Loucy (cell line): ENCODE data around the gene SELENOO.

Experiments
- EZH2phosphoT487 ChIP-seq: fragments of 200-600 bp; IDR thresholded peaks from 2 replicates; pipeline ENCODE4 v1.6.1; 2018; ENCODE audit warnings: antibody characterized with exemption, mild to moderate bottlenecking, moderate library complexity, borderline replicate concordance
- TF ChIP-seq, protein P1 (sequence below): fragments of 200-600 bp; sonication (generic); conservative IDR thresholded peaks from 2 replicates; pipeline ENCODE4 v1.5.1; 2014; ENCODE audit warnings: mild to moderate bottlenecking, antibody characterized with exemption, low read length

DNA sequence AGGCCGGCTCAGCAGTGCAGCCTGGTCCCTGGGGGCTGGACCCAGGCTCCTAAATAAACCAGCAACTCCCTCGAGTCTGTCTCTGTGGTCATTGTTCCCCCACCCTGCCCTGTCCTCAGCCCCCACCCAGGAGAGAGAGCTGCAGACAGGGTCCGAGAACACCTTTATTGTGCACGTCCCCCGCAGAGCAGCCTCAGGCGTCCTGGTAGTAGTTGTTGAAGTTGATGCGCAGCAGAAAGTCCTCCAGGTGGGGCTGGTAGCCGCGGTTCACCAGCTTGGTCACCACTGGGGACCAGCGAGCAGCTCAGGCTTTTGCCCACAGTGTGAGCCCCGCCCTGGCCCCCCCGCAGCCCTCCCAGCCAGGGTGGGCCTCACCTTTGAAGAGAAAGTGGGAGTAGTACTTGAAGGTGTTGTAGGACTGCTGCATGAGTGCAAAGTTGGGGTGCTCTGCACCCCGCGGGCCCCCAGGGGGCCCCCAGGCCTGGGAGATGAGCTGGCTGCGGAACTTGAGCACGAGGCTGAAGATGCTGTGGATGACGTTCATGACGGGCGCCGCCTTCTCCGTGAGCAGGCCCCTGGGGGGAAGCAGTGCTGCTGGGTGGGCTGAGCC lies 16.8 kb downstream of the SELENOO start:
- no peak for TF ChIP-seq EZH2phosphoT487
- TF ChIP-seq, protein P1, sequence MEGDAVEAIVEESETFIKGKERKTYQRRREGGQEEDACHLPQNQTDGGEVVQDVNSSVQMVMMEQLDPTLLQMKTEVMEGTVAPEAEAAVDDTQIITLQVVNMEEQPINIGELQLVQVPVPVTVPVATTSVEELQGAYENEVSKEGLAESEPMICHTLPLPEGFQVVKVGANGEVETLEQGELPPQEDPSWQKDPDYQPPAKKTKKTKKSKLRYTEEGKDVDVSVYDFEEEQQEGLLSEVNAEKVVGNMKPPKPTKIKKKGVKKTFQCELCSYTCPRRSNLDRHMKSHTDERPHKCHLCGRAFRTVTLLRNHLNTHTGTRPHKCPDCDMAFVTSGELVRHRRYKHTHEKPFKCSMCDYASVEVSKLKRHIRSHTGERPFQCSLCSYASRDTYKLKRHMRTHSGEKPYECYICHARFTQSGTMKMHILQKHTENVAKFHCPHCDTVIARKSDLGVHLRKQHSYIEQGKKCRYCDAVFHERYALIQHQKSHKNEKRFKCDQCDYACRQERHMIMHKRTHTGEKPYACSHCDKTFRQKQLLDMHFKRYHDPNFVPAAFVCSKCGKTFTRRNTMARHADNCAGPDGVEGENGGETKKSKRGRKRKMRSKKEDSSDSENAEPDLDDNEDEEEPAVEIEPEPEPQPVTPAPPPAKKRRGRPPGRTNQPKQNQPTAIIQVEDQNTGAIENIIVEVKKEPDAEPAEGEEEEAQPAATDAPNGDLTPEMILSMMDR, result no peak
